Measurements from ENCODE around the gene DOCK2.

DOCK2 gene

GRCh38 chr5:169772256-169772655 is 135.2 kb downstream of the DOCK2 start:
- DNase-seq (ENCODE audit: low read depth) = no peak
- H3K4me3 ChIP-seq (ENCODE audit: low read length) = no peak overlapping the region
- TF ChIP-seq CTCF (conservative IDR thresholded peaks at IDR 0.05; ENCODE audit: low read length) = no peak

- no peak overlapping the region for H3K4me3 ChIP-seq (ENCODE audit: low read length)
- no peak for DNase-seq (ENCODE audit: low read depth)
- TF ChIP-seq CTCF (conservative IDR thresholded peaks at IDR 0.05; ENCODE audit: low read length) = no peak
Measured at GRCh38 chr5:169772688-169773087, 135.6 kb downstream of the DOCK2 start.

GRCh38 chr5:169777159-169777558 is 140.1 kb downstream of the DOCK2 start:
- no peak overlapping the region for H3K4me3 ChIP-seq (ENCODE audit: low read length)
- DNase-seq (ENCODE audit: low read depth) = no peak
- no peak for TF ChIP-seq CTCF (conservative IDR thresholded peaks at IDR 0.05; ENCODE audit: low read length)

GRCh38 chr5:169778622-169779596 is 141.8 kb downstream of the DOCK2 start:
- H3K4me3 ChIP-seq (ENCODE audit: low read length) = no peak overlapping the region
- DNase-seq (ENCODE audit: low read depth) = no peak
- TF ChIP-seq CTCF (conservative IDR thresholded peaks at IDR 0.05; ENCODE audit: low read length) = no peak

GRCh38 chr5:169781420-169782345 is 144.6 kb downstream of the DOCK2 start:
- DNase-seq (ENCODE audit: low read depth) = no peak
- TF ChIP-seq CTCF (conservative IDR thresholded peaks at IDR 0.05; ENCODE audit: low read length) = no peak
- H3K4me3 ChIP-seq (ENCODE audit: low read length) = no peak overlapping the region

GRCh38 chr5:169785771-169786618 is 148.9 kb downstream of the DOCK2 start:
- no peak overlapping the region for H3K4me3 ChIP-seq (ENCODE audit: low read length)
- peak; percentile 57 for DNase-seq (ENCODE audit: low read depth)
- TF ChIP-seq CTCF (conservative IDR thresholded peaks at IDR 0.05; ENCODE audit: low read length) = no peak

Data from AG10803 (cell line).